OCI-LY1 (cell line): ENCODE measurements around the gene NHP2.

ENCODE experiments used
- EZH2 ChIP-seq: fragments of 200-600 bp; sonication (generic), shearing (Covaris generic); IDR thresholded peaks from 2 replicates; pipeline ENCODE4 v1.8.0; 2017; ENCODE audit warnings: borderline replicate concordance, mixed run types, mild to moderate bottlenecking, antibody characterized with exemption, low read length, moderate library complexity, mixed read lengths
- TF ChIP-seq, protein P1 (sequence below): fragments of 200-600 bp; sonication (generic), shearing (Covaris generic); IDR thresholded peaks from 2 replicates; pipeline ENCODE4 v1.5.1; 2017; ENCODE audit warnings: mild to moderate bottlenecking, antibody characterized with exemption, low read length, moderate library complexity, mixed read lengths

DNA sequence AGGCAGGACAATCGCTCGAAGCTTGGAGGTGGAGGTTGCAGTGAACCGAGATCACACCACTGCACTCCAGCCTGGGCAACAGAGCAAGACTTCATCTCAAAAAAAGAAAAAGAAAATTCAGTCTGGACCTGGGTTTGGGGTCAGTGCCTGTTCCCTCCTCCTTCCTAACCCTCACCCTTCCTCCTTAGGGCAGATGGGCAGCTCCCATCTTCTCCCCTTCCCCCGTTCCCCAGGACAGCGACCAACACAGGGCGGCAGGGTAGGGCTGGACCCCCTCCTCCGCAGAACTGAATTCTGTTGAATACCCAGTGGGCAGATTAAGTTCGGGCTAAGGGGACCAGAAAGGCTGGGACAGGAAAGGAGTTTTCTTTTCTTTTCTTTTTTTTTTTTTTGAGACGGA lies 24.4 kb downstream of the NHP2 start:
- TF ChIP-seq, protein P1, sequence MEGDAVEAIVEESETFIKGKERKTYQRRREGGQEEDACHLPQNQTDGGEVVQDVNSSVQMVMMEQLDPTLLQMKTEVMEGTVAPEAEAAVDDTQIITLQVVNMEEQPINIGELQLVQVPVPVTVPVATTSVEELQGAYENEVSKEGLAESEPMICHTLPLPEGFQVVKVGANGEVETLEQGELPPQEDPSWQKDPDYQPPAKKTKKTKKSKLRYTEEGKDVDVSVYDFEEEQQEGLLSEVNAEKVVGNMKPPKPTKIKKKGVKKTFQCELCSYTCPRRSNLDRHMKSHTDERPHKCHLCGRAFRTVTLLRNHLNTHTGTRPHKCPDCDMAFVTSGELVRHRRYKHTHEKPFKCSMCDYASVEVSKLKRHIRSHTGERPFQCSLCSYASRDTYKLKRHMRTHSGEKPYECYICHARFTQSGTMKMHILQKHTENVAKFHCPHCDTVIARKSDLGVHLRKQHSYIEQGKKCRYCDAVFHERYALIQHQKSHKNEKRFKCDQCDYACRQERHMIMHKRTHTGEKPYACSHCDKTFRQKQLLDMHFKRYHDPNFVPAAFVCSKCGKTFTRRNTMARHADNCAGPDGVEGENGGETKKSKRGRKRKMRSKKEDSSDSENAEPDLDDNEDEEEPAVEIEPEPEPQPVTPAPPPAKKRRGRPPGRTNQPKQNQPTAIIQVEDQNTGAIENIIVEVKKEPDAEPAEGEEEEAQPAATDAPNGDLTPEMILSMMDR: no peak
- no peak for TF ChIP-seq EZH2
